CD4-positive, alpha-beta T cell (primary cell): ENCODE results near the gene MAST4. TPM values are rescaled to one million over a fixed set of nuclear protein-coding genes. Genes with fewer than 3 reads are reported as not detected.

Experiments
- ATAC-seq: fragments of 200-7000 bp; cut with Tn5 transposase; one replicate; pipeline ENCODE4 v1.10.0; 2022; ENCODE audit warnings: mild to moderate bottlenecking; ENCODE audit not compliant: poor library complexity
- CTCF ChIA-PET: fragments of 350-600 bp; sonication (Branson Sonifier 250); formaldehyde crosslinking; loops from one replicate; lab custom pipeline; 2021; ENCODE audit warnings: antibody characterized with exemption, inconsistent platforms; lab: Charles Lee
- POLR2A ChIA-PET: fragments of 350-600 bp; sonication (Branson Sonifier 250); formaldehyde crosslinking; loops from one replicate; lab custom pipeline; 2021; ENCODE audit warnings: antibody characterized with exemption, inconsistent platforms; lab: Charles Lee
- DNase-seq, 14 experiments: peaks; one replicate each; pipeline ENCODE4 v3.0.0-alpha.2; 2013 to 2020; ENCODE audit warnings: mixed read lengths in 2 of 14
- H3K27ac ChIP-seq, 2 donors: one replicate each; pipeline versions ENCODE4 v1.5.1 to v1.7.0; 2013; ENCODE audit warnings: low read length in 2 of 2, low read depth in 1 of 2, mild to moderate bottlenecking in 1 of 2
- H3K27me3 ChIP-seq, 2 experiments: 1 replicate in 1 of 2; 2 replicates in 1 of 2; pipeline versions ENCODE4 v1.6.1 to v1.7.0; 2013; ENCODE audit warnings: low read length in 2 of 2, control low read depth in 1 of 2, mild to moderate bottlenecking in 1 of 2, moderate library complexity in 1 of 2; ENCODE audit not compliant: insufficient read depth in 2 of 2, control insufficient read depth in 1 of 2
- H3K36me3 ChIP-seq: one replicate; pipeline ENCODE4 v1.6.1; 2013; ENCODE audit warnings: low read length, control low read depth; ENCODE audit not compliant: insufficient read depth
- H3K4me1 ChIP-seq: one replicate; pipeline ENCODE4 v1.6.1; 2013; ENCODE audit warnings: low read length, control low read depth; ENCODE audit not compliant: insufficient read depth
- H3K4me3 ChIP-seq: one replicate; pipeline ENCODE4 v1.5.1; 2013; ENCODE audit warnings: mild to moderate bottlenecking, low read length, moderate library complexity
- H3K9me3 ChIP-seq, 2 experiments: 1 replicate in 1 of 2; 2 replicates in 1 of 2; pipeline versions ENCODE4 v1.6.1 to v1.7.0; 2013; ENCODE audit warnings: low read length in 2 of 2, mild to moderate bottlenecking in 2 of 2, control low read depth in 1 of 2, moderate library complexity in 1 of 2; ENCODE audit not compliant: control insufficient read depth in 1 of 2, insufficient read depth in 1 of 2
- H3K27ac Mint-ChIP-seq: one replicate; pipeline ENCODE4 v1.8.0; 2020; ENCODE audit warnings: mixed read lengths
- H3K27me3 Mint-ChIP-seq: one replicate; pipeline ENCODE4 v1.8.0; 2021; ENCODE audit warnings: mixed read lengths
- H3K36me3 Mint-ChIP-seq: one replicate; pipeline ENCODE4 v1.8.0; 2021; ENCODE audit warnings: low read depth, mixed read lengths
- H3K4me1 Mint-ChIP-seq: one replicate; pipeline ENCODE4 v1.8.0; 2021; ENCODE audit warnings: low read depth, mixed read lengths
- H3K4me3 Mint-ChIP-seq: one replicate; pipeline ENCODE4 v1.8.0; 2020; ENCODE audit warnings: mild to moderate bottlenecking, mixed read lengths
- H3K9me3 Mint-ChIP-seq: one replicate; pipeline ENCODE4 v1.8.0; 2020; ENCODE audit warnings: mixed read lengths
- intact Hi-C, 2 experiments: fragments of 100-400 bp; cut with DNase I in 1 of 2; cut with micrococcal nuclease in 1 of 2; formaldehyde crosslinking; loops; one replicate each; pipeline versions ENCODE4 v1.15.1 to v1.9.0; 2023 to 2025; cut with DNase I, micrococcal nuclease
- total RNA-seq, 174 experiments: library from RNA in 2 of 174; stranded (reverse) in 2 of 174; gene quantifications; one replicate each; pipeline ENCODE4 v1.2.3 and lab custom pipeline; 2021 to 2026
- TF ChIP-seq, protein P1 (sequence below): fragments of 200-600 bp; IDR thresholded peaks from one replicate; pipeline ENCODE4 v1.8.0; 2022; ENCODE audit warnings: antibody characterized with exemption, mild to moderate bottlenecking

The MAST4 gene
- total RNA-seq, 2 experiments from 2014 or later, result 21.3 to 21.6 TPM

DNA sequence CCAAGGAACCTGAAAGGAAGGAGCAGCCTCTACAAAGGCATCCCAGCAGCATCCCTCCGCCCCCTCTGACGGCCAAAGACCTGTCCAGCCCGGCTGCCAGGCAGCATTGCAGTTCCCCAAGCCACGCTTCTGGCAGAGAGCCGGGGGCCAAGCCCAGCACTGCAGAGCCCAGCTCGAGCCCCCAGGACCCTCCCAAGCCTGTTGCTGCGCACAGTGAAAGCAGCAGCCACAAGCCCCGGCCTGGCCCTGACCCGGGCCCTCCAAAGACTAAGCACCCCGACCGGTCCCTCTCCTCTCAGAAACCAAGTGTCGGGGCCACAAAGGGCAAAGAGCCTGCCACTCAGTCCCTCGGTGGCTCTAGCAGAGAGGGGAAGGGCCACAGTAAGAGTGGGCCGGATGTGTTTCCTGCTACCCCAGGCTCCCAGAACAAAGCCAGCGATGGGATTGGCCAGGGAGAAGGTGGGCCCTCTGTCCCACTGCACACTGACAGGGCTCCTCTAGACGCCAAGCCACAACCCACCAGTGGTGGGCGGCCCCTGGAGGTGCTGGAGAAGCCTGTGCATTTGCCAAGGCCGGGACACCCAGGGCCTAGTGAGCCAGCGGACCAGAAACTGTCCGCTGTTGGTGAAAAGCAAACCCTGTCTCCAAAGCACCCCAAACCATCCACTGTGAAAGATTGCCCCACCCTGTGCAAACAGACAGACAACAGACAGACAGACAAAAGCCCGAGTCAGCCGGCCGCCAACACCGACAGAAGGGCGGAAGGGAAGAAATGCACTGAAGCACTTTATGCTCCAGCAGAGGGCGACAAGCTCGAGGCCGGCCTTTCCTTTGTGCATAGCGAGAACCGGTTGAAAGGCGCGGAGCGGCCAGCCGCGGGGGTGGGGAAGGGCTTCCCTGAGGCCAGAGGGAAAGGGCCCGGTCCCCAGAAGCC lies 569.6 kb downstream of the MAST4 start:
- H3K4me1 Mint-ChIP-seq, result peaks cover 71% of the 10 kb centered on the region
- H3K4me3 Mint-ChIP-seq, result peak overlapping the region; percentile 88
- peak; percentile 69 for ATAC-seq
- TF ChIP-seq, protein P1, sequence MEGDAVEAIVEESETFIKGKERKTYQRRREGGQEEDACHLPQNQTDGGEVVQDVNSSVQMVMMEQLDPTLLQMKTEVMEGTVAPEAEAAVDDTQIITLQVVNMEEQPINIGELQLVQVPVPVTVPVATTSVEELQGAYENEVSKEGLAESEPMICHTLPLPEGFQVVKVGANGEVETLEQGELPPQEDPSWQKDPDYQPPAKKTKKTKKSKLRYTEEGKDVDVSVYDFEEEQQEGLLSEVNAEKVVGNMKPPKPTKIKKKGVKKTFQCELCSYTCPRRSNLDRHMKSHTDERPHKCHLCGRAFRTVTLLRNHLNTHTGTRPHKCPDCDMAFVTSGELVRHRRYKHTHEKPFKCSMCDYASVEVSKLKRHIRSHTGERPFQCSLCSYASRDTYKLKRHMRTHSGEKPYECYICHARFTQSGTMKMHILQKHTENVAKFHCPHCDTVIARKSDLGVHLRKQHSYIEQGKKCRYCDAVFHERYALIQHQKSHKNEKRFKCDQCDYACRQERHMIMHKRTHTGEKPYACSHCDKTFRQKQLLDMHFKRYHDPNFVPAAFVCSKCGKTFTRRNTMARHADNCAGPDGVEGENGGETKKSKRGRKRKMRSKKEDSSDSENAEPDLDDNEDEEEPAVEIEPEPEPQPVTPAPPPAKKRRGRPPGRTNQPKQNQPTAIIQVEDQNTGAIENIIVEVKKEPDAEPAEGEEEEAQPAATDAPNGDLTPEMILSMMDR, result peak; percentile 73
- peaks cover 32% of the 10 kb centered on the region for H3K36me3 ChIP-seq
- H3K36me3 Mint-ChIP-seq, result peaks cover 52% of the 10 kb centered on the region
- peaks cover 0 to 22% of the 10 kb centered on the region in 2 experiments for H3K9me3 ChIP-seq
- ChIA-PET CTCF (interaction anchor here (0.7 to 6.0 kb wide), 13 partner anchors 8 to 1120 kb away, joined by 3 to 74 read pairs (median 3); partner anchors contain the start of gene CD180), POLR2A (interaction anchor here (0.6 to 14.4 kb wide), 14 partner anchors 9 to 1225 kb away, joined by 3 to 275 read pairs (median 5); partner anchors contain the start of gene PIK3R1)
- intact Hi-C loops, result loop anchor here (1.0 to 10.0 kb wide), 4 partner anchors 42 to 1089 kb away; no protein-coding TSS in a partner anchor
- H3K9me3 Mint-ChIP-seq, result no peaks in the 10 kb centered on the region
- peak overlapping the region; percentile 83 to 88 for H3K27ac ChIP-seq
- H3K27ac Mint-ChIP-seq, result peak overlapping the region; percentile 97
- peak; percentile 65 to 91 (median 80) for DNase-seq
- H3K27me3 Mint-ChIP-seq, result no peaks in the 10 kb centered on the region
- no peaks in the 10 kb centered on the region for H3K27me3 ChIP-seq
- H3K4me1 ChIP-seq, result peaks cover 73% of the 10 kb centered on the region
- peak overlapping the region; percentile 56 for H3K4me3 ChIP-seq

DNA sequence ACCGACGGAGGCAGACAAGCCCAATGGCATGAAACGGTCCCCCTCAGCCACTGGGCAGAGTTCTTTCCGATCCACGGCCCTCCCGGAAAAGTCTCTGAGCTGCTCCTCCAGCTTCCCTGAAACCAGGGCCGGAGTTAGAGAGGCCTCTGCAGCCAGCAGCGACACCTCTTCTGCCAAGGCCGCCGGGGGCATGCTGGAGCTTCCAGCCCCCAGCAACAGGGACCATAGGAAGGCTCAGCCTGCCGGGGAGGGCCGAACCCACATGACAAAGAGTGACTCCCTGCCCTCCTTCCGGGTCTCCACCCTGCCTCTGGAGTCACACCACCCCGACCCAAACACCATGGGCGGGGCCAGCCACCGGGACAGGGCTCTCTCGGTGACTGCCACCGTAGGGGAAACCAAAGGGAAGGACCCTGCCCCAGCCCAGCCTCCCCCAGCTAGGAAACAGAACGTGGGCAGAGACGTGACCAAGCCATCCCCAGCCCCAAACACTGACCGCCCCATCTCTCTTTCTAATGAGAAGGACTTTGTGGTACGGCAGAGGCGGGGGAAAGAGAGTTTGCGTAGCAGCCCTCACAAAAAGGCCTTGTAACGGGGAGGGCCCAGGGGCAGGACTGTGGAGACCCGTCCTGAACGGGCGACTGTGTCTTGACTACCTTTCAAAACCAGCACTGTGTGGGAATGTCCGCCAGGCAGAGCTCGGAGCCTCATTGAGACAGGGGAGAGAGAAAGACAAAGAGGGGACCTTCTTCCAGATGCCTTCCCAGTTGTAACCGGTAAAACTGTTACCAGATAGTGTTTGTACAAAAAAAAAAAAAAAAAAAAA lies 570.5 kb downstream of the MAST4 start:
- CTCF ChIA-PET, result interaction anchor here (0.6 to 6.0 kb wide), 15 partner anchors 8 to 1120 kb away, joined by 3 to 74 read pairs (median 3); partner anchors contain the start of gene CD180
- Histone ChIP-seq H3K4me3 (peak overlapping the region; percentile 56), H3K4me1 (peaks cover 68% of the 10 kb centered on the region), H3K27ac (peak overlapping the region; percentile 83 to 88), H3K9me3 (peaks cover 0 to 22% of the 10 kb centered on the region in 2 experiments), H3K36me3 (peaks cover 32% of the 10 kb centered on the region), H3K27me3 (no peaks in the 10 kb centered on the region)
- peak; percentile 46 to 89 (median 74) for DNase-seq
- POLR2A ChIA-PET, result interaction anchor here (0.6 to 14.4 kb wide), 20 partner anchors 8 to 1224 kb away, joined by 3 to 275 read pairs (median 4); partner anchors contain the start of gene PIK3R1
- peak; percentile 62 for ATAC-seq
- H3K9me3 Mint-ChIP-seq, result no peaks in the 10 kb centered on the region
- intact Hi-C loops, result loop anchor here (1.0 to 10.0 kb wide), 4 partner anchors 41 to 1088 kb away; no protein-coding TSS in a partner anchor
- TF ChIP-seq, protein P1, result no peak
- peaks cover 52% of the 10 kb centered on the region for H3K36me3 Mint-ChIP-seq
- H3K27ac Mint-ChIP-seq, result peak overlapping the region; percentile 97
- H3K27me3 Mint-ChIP-seq, result no peaks in the 10 kb centered on the region
- H3K4me3 Mint-ChIP-seq, result peak overlapping the region; percentile 74
- H3K4me1 Mint-ChIP-seq, result peaks cover 63% of the 10 kb centered on the region
